ENCODE data around the gene ICAM5.

The ICAM5 gene

GRCh38 chr19:10339380-10339960, 49.7 kb downstream of the ICAM5 start, which contains the start of gene ICAM3:
ICAM3 (minus strand) TSS chr19:10339624; CDS start chr19:10339614, 10 bp downstream.
- no peak for TF ChIP-seq CTCF (IDR thresholded peaks at IDR 0.05; ENCODE audit: insufficient read depth, low read depth, low read length, missing control alignments)
- peak within 1 kb of the TSS; percentile 73 for H3K4me3 ChIP-seq (ENCODE audit: low read depth, low read length)
- DNase-seq (ENCODE audit: low read depth), result peak; percentile 84

GRCh38 chr19:10339977-10340376, 50.2 kb downstream of the ICAM5 start:
- H3K4me3 ChIP-seq (ENCODE audit: low read depth, low read length), result peak overlapping the region; percentile 73
- no peak for DNase-seq (ENCODE audit: low read depth)

GRCh38 chr19:10343495-10343894, 53.7 kb downstream of the ICAM5 start:
- H3K4me3 ChIP-seq (ENCODE audit: low read depth, low read length), result no peak overlapping the region
- DNase-seq (ENCODE audit: low read depth), result no peak

More at GRCh38 chr19:10339977-10340376, 50.2 kb downstream of the ICAM5 start:
- TF ChIP-seq CTCF (IDR thresholded peaks at IDR 0.05; ENCODE audit: insufficient read depth, low read depth, low read length, missing control alignments), result no peak

GRCh38 chr19:10344780-10345179, 55.0 kb downstream of the ICAM5 start:
- DNase-seq (ENCODE audit: low read depth), result no peak
- no peak for TF ChIP-seq CTCF (IDR thresholded peaks at IDR 0.05; ENCODE audit: insufficient read depth, low read depth, low read length, missing control alignments)
- H3K4me3 ChIP-seq (ENCODE audit: low read depth, low read length), result no peak overlapping the region

More at GRCh38 chr19:10343495-10343894, 53.7 kb downstream of the ICAM5 start:
- no peak for TF ChIP-seq CTCF (IDR thresholded peaks at IDR 0.05; ENCODE audit: insufficient read depth, low read depth, low read length, missing control alignments)

All from GM12865 (cell line).